Loucy (cell line): ENCODE data around the gene ASIC2.

Source experiments
- CTCF ChIP-seq: fragments of 200-600 bp; sonication (generic); conservative IDR thresholded peaks from 2 replicates; pipeline ENCODE4 v1.5.1; 2014; ENCODE audit warnings: mild to moderate bottlenecking, antibody characterized with exemption, low read length
- EZH2phosphoT487 ChIP-seq: fragments of 200-600 bp; IDR thresholded peaks from 2 replicates; pipeline ENCODE4 v1.6.1; 2018; ENCODE audit warnings: antibody characterized with exemption, mild to moderate bottlenecking, moderate library complexity, borderline replicate concordance

DNA sequence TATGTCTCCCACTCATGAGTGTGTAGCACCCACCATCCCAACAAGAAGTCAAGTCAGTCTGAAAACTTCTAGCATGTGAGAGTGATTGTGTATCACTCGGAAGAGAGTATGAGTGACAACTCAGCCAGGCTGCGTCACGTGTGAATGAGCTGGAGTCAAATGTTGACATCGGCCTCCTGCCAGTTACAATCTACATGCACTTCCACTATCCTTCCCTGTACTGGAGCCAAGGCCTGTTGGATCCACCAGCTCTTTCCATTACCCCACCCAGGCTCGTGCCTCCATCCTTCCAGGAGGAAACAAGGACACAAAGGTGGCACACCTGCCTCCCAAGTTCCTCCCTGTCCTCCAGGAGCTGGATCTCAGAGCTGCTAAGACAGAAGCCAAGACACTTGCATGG lies 64.5 kb downstream of the ASIC2 start:
- no peak for TF ChIP-seq CTCF
- no peak for TF ChIP-seq EZH2phosphoT487
